Endothelial cell (in vitro differentiated cells): Measurements from ENCODE around the gene SEMA6B. TPM values are rescaled to one million over a fixed set of nuclear protein-coding genes. Genes with fewer than 3 reads are reported as not detected.
A peak's percentile ranks its signal among the peaks of the same experiment; 100 is the strongest.

Source experiments
- DNase-seq: peaks from one replicate; pipeline ENCODE4 v3.0.0; 2021; ENCODE audit warnings: low spot score
- H3K27ac Mint-ChIP-seq: one replicate; pipeline ENCODE4 v1.8.0; 2021; ENCODE audit warnings: mixed read lengths, inconsistent platforms; ENCODE audit not compliant: unreplicated experiment
- H3K27me3 Mint-ChIP-seq: one replicate; pipeline ENCODE4 v1.8.0; 2021; ENCODE audit warnings: mild to moderate bottlenecking, moderate library complexity, mixed read lengths, inconsistent platforms; ENCODE audit not compliant: unreplicated experiment
- H3K36me3 Mint-ChIP-seq: one replicate; pipeline ENCODE4 v1.8.0; 2021; ENCODE audit warnings: mild to moderate bottlenecking, low read depth, mixed read lengths, inconsistent platforms; ENCODE audit not compliant: unreplicated experiment
- H3K4me1 Mint-ChIP-seq: one replicate; pipeline ENCODE4 v1.8.0; 2021; ENCODE audit warnings: mild to moderate bottlenecking, mixed read lengths, inconsistent platforms; ENCODE audit not compliant: unreplicated experiment
- H3K4me3 Mint-ChIP-seq: one replicate; pipeline ENCODE4 v1.8.0; 2021; ENCODE audit warnings: mild to moderate bottlenecking, mixed read lengths, inconsistent platforms; ENCODE audit not compliant: unreplicated experiment
- H3K9me3 Mint-ChIP-seq: one replicate; pipeline ENCODE4 v1.8.0; 2021; ENCODE audit warnings: mixed read lengths, inconsistent platforms; ENCODE audit not compliant: unreplicated experiment
- CTCF ChIP-seq: fragments of 200-600 bp; sonication (generic); IDR thresholded peaks from one replicate; pipeline ENCODE4 v1.5.0; 2021; ENCODE audit warnings: antibody characterized with exemption; ENCODE audit not compliant: unreplicated experiment
- total RNA-seq: library from RNA; stranded (reverse); fragmentation: NEBNext Ultra II Directional; extraction: Animal tissue kit (Norgen Biotek cat#: 25700); gene quantifications from one replicate; pipeline ENCODE4 v1.2.1, GENCODE V29; 2021; ENCODE audit not compliant: unreplicated experiment

SEMA6B gene
- total RNA-seq, 1 donor from 2014 or later: 43.7 TPM

GRCh38 chr19:4502282-4503131 is 57.0 kb downstream of the SEMA6B start:
- DNase-seq: no peak
- TF ChIP-seq CTCF: no peak
- Mint-ChIP-seq H3K27me3 (peaks cover 19% of the 10 kb centered on the region), H3K9me3 (no peaks in the 10 kb centered on the region), H3K4me1 (peaks cover 4% of the 10 kb centered on the region), H3K4me3 (no peak overlapping the region), H3K36me3 (peaks cover 26% of the 10 kb centered on the region), H3K27ac (peak overlapping the region; percentile 30)

- H3K27me3 Mint-ChIP-seq: peaks cover 16% of the 10 kb centered on the region
- H3K27ac Mint-ChIP-seq: no peak overlapping the region
- TF ChIP-seq CTCF: no peak
- H3K4me1 Mint-ChIP-seq: peaks cover 4% of the 10 kb centered on the region
- DNase-seq: no peak
- peaks cover 20% of the 10 kb centered on the region for H3K36me3 Mint-ChIP-seq
- H3K4me3 Mint-ChIP-seq: no peak overlapping the region
- H3K9me3 Mint-ChIP-seq: no peaks in the 10 kb centered on the region
Measured at GRCh38 chr19:4501691-4502090, 57.8 kb downstream of the SEMA6B start.

- no peak overlapping the region for H3K4me3 Mint-ChIP-seq
- H3K27ac Mint-ChIP-seq: no peak overlapping the region
- no peak for TF ChIP-seq CTCF
- H3K36me3 Mint-ChIP-seq: peaks cover 14% of the 10 kb centered on the region
- no peak for DNase-seq
- H3K27me3 Mint-ChIP-seq: peaks cover 12% of the 10 kb centered on the region
- H3K4me1 Mint-ChIP-seq: no peaks in the 10 kb centered on the region
- H3K9me3 Mint-ChIP-seq: no peaks in the 10 kb centered on the region
Measured at GRCh38 chr19:4500841-4501591, 58.5 kb downstream of the SEMA6B start.

GRCh38 chr19:4499855-4500254 is 59.6 kb downstream of the SEMA6B start:
- no peaks in the 10 kb centered on the region for H3K9me3 Mint-ChIP-seq
- DNase-seq: no peak
- H3K27me3 Mint-ChIP-seq: peaks cover 10% of the 10 kb centered on the region
- peaks cover 8% of the 10 kb centered on the region for H3K36me3 Mint-ChIP-seq
- H3K27ac Mint-ChIP-seq: no peak overlapping the region
- no peak overlapping the region for H3K4me3 Mint-ChIP-seq
- TF ChIP-seq CTCF: no peak
- no peaks in the 10 kb centered on the region for H3K4me1 Mint-ChIP-seq

GRCh38 chr19:4499318-4499717 is 60.2 kb downstream of the SEMA6B start:
- peaks cover 11% of the 10 kb centered on the region for H3K36me3 Mint-ChIP-seq
- H3K27me3 Mint-ChIP-seq: peaks cover 10% of the 10 kb centered on the region
- no peak overlapping the region for H3K4me3 Mint-ChIP-seq
- H3K27ac Mint-ChIP-seq: no peak overlapping the region
- TF ChIP-seq CTCF: no peak
- H3K4me1 Mint-ChIP-seq: no peaks in the 10 kb centered on the region
- H3K9me3 Mint-ChIP-seq: no peaks in the 10 kb centered on the region
- DNase-seq: no peak
